Muscle of leg (tissue), 11 donors: ENCODE measurements around the gene ZNF70. TPM values are rescaled to one million over a fixed set of nuclear protein-coding genes. Genes with fewer than 3 reads are reported as not detected.
A peak's percentile ranks its signal among the peaks of the same experiment; 100 is the strongest.

Experiments used
- DNase-seq: peaks from one replicate; pipeline ENCODE4 v3.0.0; 2013
- H3K27ac ChIP-seq: one replicate; pipeline ENCODE4 v1.5.1; 2013; ENCODE audit warnings: mild to moderate bottlenecking, low read length, control low read depth
- H3K27me3 ChIP-seq: one replicate; pipeline ENCODE4 v1.6.1; 2013; ENCODE audit warnings: low read length; ENCODE audit not compliant: control insufficient read depth, insufficient read depth
- H3K36me3 ChIP-seq: one replicate; pipeline ENCODE4 v1.6.1; 2013; ENCODE audit warnings: low read length; ENCODE audit not compliant: control insufficient read depth, insufficient read depth
- H3K4me1 ChIP-seq: one replicate; pipeline ENCODE4 v1.6.1; 2013; ENCODE audit warnings: low read length; ENCODE audit not compliant: control insufficient read depth, insufficient read depth
- H3K4me3 ChIP-seq: one replicate; pipeline ENCODE4 v1.5.1; 2013; ENCODE audit warnings: low read length, control low read depth
- H3K9me3 ChIP-seq: replicated peaks from 2 replicates; pipeline ENCODE4 v1.6.1; 2013; ENCODE audit warnings: low read depth, low read length; ENCODE audit not compliant: control insufficient read depth
- WGBS: methylation state at CpG from one replicate; pipeline ENCODE4 v1.1.5; 2013; ENCODE audit warnings: missing lambda C conversion rate; ENCODE audit not compliant: insufficient coverage; 5-methylcytosine and 5-hydroxymethylcytosine counted together
- polyA plus RNA-seq, 8 donors: library from polyadenylated mRNA; unstranded; fragments of 120-200 nt; gene quantifications; one replicate each; pipeline versions ENCODE4 v1.2.1 to v1.2.3, GENCODE V29; 2013; ENCODE audit warnings: inconsistent platforms in 1 of 8, low replicate concordance in 1 of 8; ENCODE audit not compliant: insufficient read length in 8 of 8, insufficient read depth in 1 of 8
- total RNA-seq: library from RNA; stranded (reverse); fragments of 120-200 nt; gene quantifications from one replicate; pipeline ENCODE4 v1.2.4, GENCODE V29; 2013

ZNF70 gene
- total and polyA plus RNA-seq, 9 donors: 3.9 to 6.9 (median 5.1) TPM

GRCh38 chr22:23787600-23787896, 36.6 kb upstream of the ZNF70 start:
- H3K4me1 ChIP-seq: peaks cover 48% of the 10 kb centered on the region
- 0% methylated on average over 3 of the region's 5 CpGs for WGBS
- DNase-seq: no peak
- H3K9me3 ChIP-seq: no peaks in the 10 kb centered on the region
- H3K27ac ChIP-seq: peak overlapping the region; percentile 74
- H3K36me3 ChIP-seq: peaks cover 24% of the 10 kb centered on the region
- peak overlapping the region; percentile 55 for H3K4me3 ChIP-seq
- no peaks in the 10 kb centered on the region for H3K27me3 ChIP-seq

- peaks cover 19% of the 10 kb centered on the region for H3K36me3 ChIP-seq
- H3K4me1 ChIP-seq: peaks cover 46% of the 10 kb centered on the region
These were observed 36.1 kb upstream of the ZNF70 start, which contains the start of gene SMARCB1 for GRCh38 chr22:23786752-23787599. SMARCB1 (plus strand) TSS chr22:23786966; CDS start chr22:23787170, 204 bp downstream.

DNA sequence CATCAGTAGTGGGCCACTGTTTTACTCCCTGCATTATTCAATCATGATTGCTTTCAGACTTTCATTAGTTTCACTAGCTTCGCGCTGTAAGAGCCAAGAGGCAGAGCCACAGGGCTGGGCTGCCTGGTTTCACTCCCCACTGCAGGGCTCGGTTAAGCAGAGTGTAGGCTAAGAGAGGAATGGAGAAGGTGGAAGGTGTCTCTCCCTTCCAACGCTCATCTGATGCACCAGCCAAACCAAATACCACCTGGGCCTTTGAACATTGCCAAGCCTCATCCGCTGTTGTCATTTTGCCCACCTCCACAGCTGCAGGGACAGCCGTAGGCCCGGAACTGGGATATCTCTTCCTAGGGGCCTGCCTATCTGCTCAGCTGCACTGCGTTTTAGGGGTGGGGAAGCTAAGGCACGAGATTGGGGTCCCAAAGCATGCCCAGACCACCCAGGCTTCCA, 35.4 kb upstream of the ZNF70 start:
- H3K4me3 ChIP-seq: peak overlapping the region; percentile 32
- no peak for DNase-seq
- H3K9me3 ChIP-seq: no peaks in the 10 kb centered on the region
- WGBS: 0% methylated on average over 1 of the region's 9 CpGs
- H3K27ac ChIP-seq: peak overlapping the region; percentile 97
- no peaks in the 10 kb centered on the region for H3K27me3 ChIP-seq
- H3K4me1 ChIP-seq: peaks cover 46% of the 10 kb centered on the region
- peaks cover 12% of the 10 kb centered on the region for H3K36me3 ChIP-seq

More at GRCh38 chr22:23786752-23787599, 36.1 kb upstream of the ZNF70 start, which contains the start of gene SMARCB1:
- Histone ChIP-seq H3K27ac (peak within 1 kb of the TSS; percentile 97), H3K4me3 (peak within 1 kb of the TSS; percentile 75), H3K27me3 (no peaks in the 10 kb centered on the region), H3K9me3 (no peaks in the 10 kb centered on the region)
- under 1% methylated on average over 97 of the region's 97 CpGs for WGBS
- DNase-seq: peak; percentile 98

DNA sequence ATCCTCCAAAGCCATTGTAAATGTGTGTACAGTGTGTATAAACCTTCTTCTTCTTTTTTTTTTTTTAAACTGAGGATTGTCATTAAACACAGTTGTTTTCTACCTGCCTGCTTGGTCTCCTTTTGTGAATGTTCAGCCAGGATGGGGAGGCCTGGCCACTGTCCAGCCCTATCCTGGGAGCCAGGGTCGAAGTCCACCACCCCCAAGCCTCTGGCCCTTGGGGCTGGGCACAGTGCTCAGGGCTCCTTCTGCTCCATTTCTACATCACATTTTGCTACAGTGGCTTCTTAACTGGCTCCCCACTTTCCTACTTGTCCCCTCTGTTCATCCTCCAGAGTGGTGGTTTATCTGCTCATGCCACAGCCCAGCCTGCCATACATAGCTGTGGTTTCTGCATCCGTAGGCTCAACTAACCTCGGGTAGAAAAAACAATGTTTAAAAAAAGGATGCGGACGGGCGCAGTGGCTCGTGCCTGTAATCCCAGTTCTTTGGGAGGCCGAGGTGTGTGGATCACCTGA, 33.4 kb upstream of the ZNF70 start:
- H3K4me3 ChIP-seq: no peak overlapping the region
- peaks cover 7% of the 10 kb centered on the region for H3K36me3 ChIP-seq
- H3K27me3 ChIP-seq: no peaks in the 10 kb centered on the region
- DNase-seq: no peak
- WGBS: 78% methylated on average over 1 of the region's 8 CpGs
- no peaks in the 10 kb centered on the region for H3K9me3 ChIP-seq
- H3K27ac ChIP-seq: no peak overlapping the region
- peaks cover 45% of the 10 kb centered on the region for H3K4me1 ChIP-seq

DNA sequence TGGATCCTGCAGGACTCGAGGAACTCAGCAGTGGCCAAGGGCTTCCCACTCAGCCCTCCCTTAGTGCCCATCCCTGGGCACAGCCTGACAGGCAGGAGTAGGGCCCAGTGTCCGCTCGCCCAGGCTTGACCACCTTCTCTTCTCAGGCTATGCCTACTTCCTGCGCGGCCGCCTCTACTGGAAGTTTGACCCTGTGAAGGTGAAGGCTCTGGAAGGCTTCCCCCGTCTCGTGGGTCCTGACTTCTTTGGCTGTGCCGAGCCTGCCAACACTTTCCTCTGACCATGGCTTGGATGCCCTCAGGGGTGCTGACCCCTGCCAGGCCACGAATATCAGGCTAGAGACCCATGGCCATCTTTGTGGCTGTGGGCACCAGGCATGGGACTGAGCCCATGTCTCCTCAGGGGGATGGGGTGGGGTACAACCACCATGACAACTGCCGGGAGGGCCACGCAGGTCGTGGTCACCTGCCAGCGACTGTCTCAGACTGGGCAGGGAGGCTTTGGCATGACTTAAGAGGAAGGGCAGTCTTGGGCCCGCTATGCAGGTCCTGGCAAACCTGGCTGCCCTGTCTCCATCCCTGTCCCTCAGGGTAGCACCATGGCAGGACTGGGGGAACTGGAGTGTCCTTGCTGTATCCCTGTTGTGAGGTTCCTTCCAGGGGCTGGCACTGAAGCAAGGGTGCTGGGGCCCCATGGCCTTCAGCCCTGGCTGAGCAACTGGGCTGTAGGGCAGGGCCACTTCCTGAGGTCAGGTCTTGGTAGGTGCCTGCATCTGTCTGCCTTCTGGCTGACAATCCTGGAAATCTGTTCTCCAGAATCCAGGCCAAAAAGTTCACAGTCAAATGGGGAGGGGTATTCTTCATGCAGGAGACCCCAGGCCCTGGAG, 32.6 kb upstream of the ZNF70 start:
- H3K27me3 ChIP-seq: no peaks in the 10 kb centered on the region
- 74% methylated on average over 12 of the region's 15 CpGs for WGBS
- no peaks in the 10 kb centered on the region for H3K9me3 ChIP-seq
- no peak overlapping the region for H3K27ac ChIP-seq
- H3K4me1 ChIP-seq: peaks cover 40% of the 10 kb centered on the region
- no peak overlapping the region for H3K4me3 ChIP-seq
- H3K36me3 ChIP-seq: peaks cover 7% of the 10 kb centered on the region
- DNase-seq: no peak

DNA sequence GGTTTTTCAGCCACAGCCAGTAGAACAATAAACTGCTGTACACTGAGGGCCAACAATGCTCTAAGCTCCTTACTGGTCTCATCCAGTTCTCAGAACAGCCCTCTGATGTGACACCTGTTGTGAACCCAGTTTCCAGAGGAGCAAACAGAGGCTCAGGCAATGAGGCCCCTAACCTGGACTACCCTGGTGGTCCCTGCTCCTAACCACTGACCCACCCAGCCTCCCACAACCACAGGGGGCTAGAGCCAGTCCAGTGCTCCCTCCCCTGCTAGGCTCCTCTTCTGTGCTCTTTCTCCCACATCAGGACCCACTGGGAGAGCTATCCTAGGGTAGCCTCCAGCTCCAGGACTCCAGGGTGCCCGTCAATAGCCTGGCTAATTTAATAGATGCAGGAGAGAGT, 31.8 kb upstream of the ZNF70 start:
- WGBS: no CpG with 5 or more reads among the region's 1 CpG
- peaks cover 7% of the 10 kb centered on the region for H3K36me3 ChIP-seq
- H3K27me3 ChIP-seq: no peaks in the 10 kb centered on the region

DNA sequence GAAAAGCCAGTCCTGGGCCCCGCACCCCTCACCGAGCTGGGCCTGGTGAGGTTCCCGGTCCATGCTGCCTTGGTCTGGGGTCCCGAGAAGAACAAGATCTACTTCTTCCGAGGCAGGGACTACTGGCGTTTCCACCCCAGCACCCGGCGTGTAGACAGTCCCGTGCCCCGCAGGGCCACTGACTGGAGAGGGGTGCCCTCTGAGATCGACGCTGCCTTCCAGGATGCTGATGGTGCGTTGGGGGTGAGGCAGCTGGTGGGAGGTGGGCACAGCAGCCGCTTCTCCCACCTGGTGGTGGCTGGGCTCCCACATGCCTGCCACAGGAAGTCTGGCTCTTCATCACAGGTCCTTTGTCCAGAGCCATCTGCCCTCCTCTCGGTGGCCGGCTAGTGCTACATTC, 31.3 kb upstream of the ZNF70 start:
- no peaks in the 10 kb centered on the region for H3K9me3 ChIP-seq
- no peaks in the 10 kb centered on the region for H3K27me3 ChIP-seq
- no peak overlapping the region for H3K4me3 ChIP-seq
- H3K27ac ChIP-seq: no peak overlapping the region
- no peak for DNase-seq
- peaks cover 7% of the 10 kb centered on the region for H3K36me3 ChIP-seq
- WGBS: 89% methylated on average over 15 of the region's 16 CpGs
- H3K4me1 ChIP-seq: peaks cover 36% of the 10 kb centered on the region

More for the DNA sequence above, 31.8 kb upstream of the ZNF70 start:
- H3K27ac ChIP-seq: no peak overlapping the region
- peaks cover 38% of the 10 kb centered on the region for H3K4me1 ChIP-seq
- no peaks in the 10 kb centered on the region for H3K9me3 ChIP-seq
- no peak for DNase-seq
- no peak overlapping the region for H3K4me3 ChIP-seq

GRCh38 chr22:23781511-23782183, 30.7 kb upstream of the ZNF70 start:
- 58% methylated on average over 12 of the region's 14 CpGs for WGBS
- Histone ChIP-seq H3K36me3 (peaks cover 7% of the 10 kb centered on the region), H3K4me3 (no peak overlapping the region), H3K27ac (no peak overlapping the region), H3K27me3 (no peaks in the 10 kb centered on the region), H3K9me3 (no peaks in the 10 kb centered on the region), H3K4me1 (peaks cover 36% of the 10 kb centered on the region)
- peak; percentile 66 for DNase-seq

- DNase-seq: peak; percentile 46
- no peak overlapping the region for H3K27ac ChIP-seq
- WGBS: 67% methylated on average over 12 of the region's 15 CpGs
- H3K4me3 ChIP-seq: no peak overlapping the region
- H3K9me3 ChIP-seq: no peaks in the 10 kb centered on the region
- H3K4me1 ChIP-seq: peaks cover 34% of the 10 kb centered on the region
- H3K27me3 ChIP-seq: no peaks in the 10 kb centered on the region
- peaks cover 7% of the 10 kb centered on the region for H3K36me3 ChIP-seq
These were observed 30.2 kb upstream of the ZNF70 start for GRCh38 chr22:23781065-23781464.
